A549 (cell line): ENCODE results near the gene RGS10. TPM values are rescaled to one million over a fixed set of nuclear protein-coding genes. Genes with fewer than 3 reads are reported as not detected.

Experiments used
- ATAC-seq, 2 experiments: fragments of 200-7000 bp in 1 of 2; fragments of >200 bp in 1 of 2; cut with Nextera tagmentation in 1 of 2; cut with Tn5 transposase in 1 of 2; 3 replicates each; pipeline versions ENCODE4 v1.8.0 to v1.9.1; 2018 to 2020; ENCODE audit warnings: mild to moderate bottlenecking in 1 of 2, moderate library complexity in 1 of 2
- CTCF ChIA-PET: fragments of 300-600 bp; sonication (Branson Sonifier 250); formaldehyde crosslinking; extraction: SDS; loops from one replicate; lab custom pipeline; 2021; ENCODE audit warnings: antibody characterized with exemption, inconsistent platforms; lab: Yijun Ruan, JAX
- POLR2A ChIA-PET: fragments of 350-600 bp; formaldehyde crosslinking; extraction: SDS; loops from one replicate; lab custom pipeline; 2021; ENCODE audit warnings: antibody characterized with exemption, inconsistent platforms; lab: Yijun Ruan, JAX
- DNase-seq, 2 experiments: peaks; one replicate each; pipeline versions ENCODE4 v3.0.0 to v3.0.0-alpha.2; 2011 to 2016; ENCODE audit warnings: low read depth in 1 of 2, low spot score in 1 of 2
- FAIRE-seq: peaks from 2 replicates; lab custom pipeline; 2011; peaks lifted over from hg19 to GRCh38; lab: Jason Lieb, UNC
- H3K27ac ChIP-seq, 2 experiments: fragments of >200 bp; sonication (Bioruptor Twin); formaldehyde crosslinking; 3 replicates each; pipeline ENCODE4 v1.5.1; 2016 to 2017
- H3K4me1 ChIP-seq: fragments of >200 bp; sonication (Bioruptor Twin); formaldehyde crosslinking; 3 replicates; pipeline ENCODE4 v1.6.1; 2016
- H3K4me2 ChIP-seq: fragments of >200 bp; sonication (Bioruptor Twin); formaldehyde crosslinking; 3 replicates; pipeline ENCODE4 v1.6.1; 2016
- H3K4me3 ChIP-seq: fragments of >200 bp; sonication (Bioruptor Twin); formaldehyde crosslinking; 3 replicates; pipeline ENCODE4 v1.5.1; 2016
- H3K9me3 ChIP-seq: fragments of >200 bp; sonication (Bioruptor Twin); formaldehyde crosslinking; 3 replicates; pipeline ENCODE4 v1.6.1; 2016
- ATOH8 ChIP-seq: fragments of 250-450 bp; sonication (Bioruptor Pico); IDR thresholded peaks from 2 replicates; pipeline ENCODE4 v1.5.0; 2020; ENCODE audit warnings: low read depth, mild to moderate bottlenecking, moderate library complexity
- BHLHE40 ChIP-seq: IDR thresholded peaks from 2 replicates; pipeline ENCODE4 v1.6.1; 2012; ENCODE audit warnings: low read depth, low read length, inconsistent platforms
- CBX8 ChIP-seq: fragments of 200-600 bp; sonication (generic); IDR thresholded peaks from 2 replicates; pipeline ENCODE4 v1.6.1; 2016
- CEBPB ChIP-seq, 2 experiments: fragments of >200 bp in 1 of 2; sonication (Bioruptor Twin) in 1 of 2; formaldehyde crosslinking in 1 of 2; IDR thresholded peaks; 2 replicates each; pipeline ENCODE4 v1.6.1; 2012 to 2016
- CHD2 ChIP-seq: fragments of 150-350 bp; IDR thresholded peaks from 2 replicates; pipeline ENCODE4 v1.6.1; 2014; ENCODE audit warnings: low read length; ENCODE audit not compliant: partially characterized antibody
- CHD4 ChIP-seq: fragments of 200-600 bp; sonication (generic); IDR thresholded peaks from 2 replicates; pipeline ENCODE4 v1.6.1; 2016; ENCODE audit warnings: antibody characterized with exemption, mild to moderate bottlenecking, borderline replicate concordance
- E2F6 ChIP-seq: IDR thresholded peaks from 2 replicates; pipeline ENCODE4 v1.6.1; 2012; ENCODE audit warnings: low read depth, borderline replicate concordance
- EHMT2 ChIP-seq: fragments of 200-600 bp; sonication (generic); IDR thresholded peaks from 2 replicates; pipeline ENCODE4 v1.6.1; 2016; ENCODE audit warnings: antibody characterized with exemption, low read depth, mild to moderate bottlenecking, moderate library complexity
- ELK1 ChIP-seq: fragments of 150-350 bp; IDR thresholded peaks from 2 replicates; pipeline ENCODE4 v1.6.1; 2014; ENCODE audit warnings: low read depth, mild to moderate bottlenecking, low read length
- ESRRA ChIP-seq: fragments of 150-350 bp; IDR thresholded peaks from 2 replicates; pipeline ENCODE4 v1.6.1; 2014; ENCODE audit warnings: mild to moderate bottlenecking, low read length, borderline replicate concordance
- FOSB ChIP-seq: fragments of 250-450 bp; sonication (Bioruptor Pico); IDR thresholded peaks from 2 replicates; pipeline ENCODE4 v1.5.0; 2020; ENCODE audit warnings: mild to moderate bottlenecking, moderate library complexity
- HOXB13 ChIP-seq: fragments of 250-450 bp; sonication (Bioruptor Pico); IDR thresholded peaks from 2 replicates; pipeline ENCODE4 v1.5.0; 2020; ENCODE audit warnings: low read depth, mild to moderate bottlenecking, moderate library complexity
- HOXB5 ChIP-seq: fragments of 250-450 bp; sonication (Bioruptor Pico); IDR thresholded peaks from 2 replicates; pipeline ENCODE4 v1.5.0; 2020; ENCODE audit warnings: mild to moderate bottlenecking, moderate library complexity
- JUNB ChIP-seq: fragments of >200 bp; sonication (Bioruptor Twin); formaldehyde crosslinking; IDR thresholded peaks from 2 replicates; pipeline ENCODE4 v1.6.1; 2016
- KDM1A ChIP-seq: fragments of 200-600 bp; sonication (generic); IDR thresholded peaks from 2 replicates; pipeline ENCODE4 v1.6.1; 2016; ENCODE audit warnings: low read depth, mild to moderate bottlenecking
- MAX ChIP-seq: IDR thresholded peaks from 2 replicates; pipeline ENCODE4 v1.6.1; 2012
- NFE2L2 ChIP-seq: fragments of 150-350 bp; conservative IDR thresholded peaks from 2 replicates; pipeline ENCODE4 v1.6.1; 2014; ENCODE audit warnings: low read length
- PHF8 ChIP-seq: fragments of 200-600 bp; sonication (generic); IDR thresholded peaks from 2 replicates; pipeline ENCODE4 v1.6.1; 2016; ENCODE audit warnings: low read depth, mild to moderate bottlenecking, antibody characterized with exemption, moderate library complexity, borderline replicate concordance
- POLR2A ChIP-seq: IDR thresholded peaks from 2 replicates; pipeline ENCODE4 v1.6.1; 2012; ENCODE audit warnings: mild to moderate bottlenecking, low read length
- RAD21 ChIP-seq, 2 experiments: fragments of >200 bp in 1 of 2; sonication (Bioruptor Twin) in 1 of 2; formaldehyde crosslinking in 1 of 2; IDR thresholded peaks in 1 of 2; conservative IDR thresholded peaks in 1 of 2; 2 replicates in 1 of 2; 3 replicates in 1 of 2; pipeline ENCODE4 v1.6.1; 2012 to 2018; ENCODE audit warnings: inconsistent platforms in 1 of 2
- SMC3 ChIP-seq: fragments of >200 bp; sonication (Bioruptor Twin); formaldehyde crosslinking; IDR thresholded peaks from 3 replicates; pipeline ENCODE4 v1.6.1; 2018; ENCODE audit warnings: inconsistent platforms
- SREBF2 ChIP-seq: fragments of 450-650 bp; IDR thresholded peaks from 2 replicates; pipeline ENCODE4 v1.6.1; 2014; ENCODE audit warnings: mild to moderate bottlenecking, moderate library complexity
- TFCP2L1 ChIP-seq: fragments of 250-450 bp; sonication (Bioruptor Pico); IDR thresholded peaks from 2 replicates; pipeline ENCODE4 v1.5.0; 2021; ENCODE audit warnings: mild to moderate bottlenecking
- TP53 ChIP-seq: fragments of 250-450 bp; sonication (Bioruptor Pico); IDR thresholded peaks from 2 replicates; pipeline ENCODE4 v1.5.0; 2021; ENCODE audit warnings: mild to moderate bottlenecking, moderate library complexity
- USF2 ChIP-seq: fragments of 450-650 bp; IDR thresholded peaks from 2 replicates; pipeline ENCODE4 v1.6.1; 2014; ENCODE audit warnings: antibody characterized with exemption
- ZC3H11A ChIP-seq: fragments of 450-650 bp; IDR thresholded peaks from 2 replicates; pipeline ENCODE4 v1.6.1; 2014; ENCODE audit warnings: antibody characterized with exemption, mild to moderate bottlenecking
- ZSCAN20 ChIP-seq: fragments of 250-450 bp; sonication (Bioruptor Pico); IDR thresholded peaks from 2 replicates; pipeline ENCODE4 v1.8.0; 2022; ENCODE audit warnings: mild to moderate bottlenecking, moderate library complexity
- WGBS: methylation state at CpG from one replicate; pipeline ENCODE4 v1.1.6; 2017; ENCODE audit errors: missing lambda C conversion rate; 5-methylcytosine and 5-hydroxymethylcytosine counted together
- polyA plus RNA-seq, 4 experiments: library from polyadenylated mRNA; depleted of rRNA in 3 of 4; stranded (reverse); fragments of >200 nt; fragmentation: RNase III in 1 of 4; extraction: RNeasy Plus Mini Kit Qiagen cat#74134 plus additional on column Dnase treatment in 1 of 4; gene quantifications; 2 replicates in 3 of 4; 3 replicates in 1 of 4; pipeline ENCODE4 v1.2.3, GENCODE V29; 2011 to 2017
- TF ChIP-seq, protein P1 (sequence below): fragments of 250-450 bp; sonication (Bioruptor Pico); IDR thresholded peaks from 2 replicates; pipeline ENCODE4 v1.5.0; 2021; ENCODE audit warnings: mild to moderate bottlenecking, moderate library complexity, borderline replicate concordance

The RGS10 gene
- polyA plus RNA-seq, 2 of the 4 experiments (the other 2 are of a cell fraction): 39.7 to 46.4 TPM

GRCh38 chr10:119488675-119489074 lies 53.8 kb downstream of the RGS10 start:
- no peak overlapping the region for H3K27ac ChIP-seq
- ATAC-seq: no peak
- no peak for FAIRE-seq
- peaks cover 13% of the 10 kb centered on the region for H3K4me1 ChIP-seq
- no peaks in the 10 kb centered on the region for H3K9me3 ChIP-seq
- DNase-seq: no peak
- H3K4me3 ChIP-seq: no peak overlapping the region
- H3K4me2 ChIP-seq: no peak overlapping the region
- CTCF ChIA-PET: interaction anchor here (0.7 to 11.1 kb wide), 11 partner anchors 9 to 294 kb away, joined by 3 to 107 read pairs (median 10); partner anchors contain the start of gene GRK5
- WGBS: 90% methylated on average over 7 of the region's 7 CpGs
- POLR2A ChIA-PET: no interaction called here
- TF ChIP-seq CEBPB (IDR thresholded peaks at IDR 0.05) (no peak), JUNB (no peak), POLR2A (no peak), ATOH8 (no peak), PHF8 (no peak), FOSB (CRISPR knock-in tag) (no peak), TFCP2L1 (CRISPR knock-in tag) (no peak), ZC3H11A (no peak), ZSCAN20 (no peak), SREBF2 (no peak), HOXB5 (CRISPR knock-in tag) (no peak), ESRRA (no peak), CHD2 (no peak), RAD21 (conservative IDR thresholded peaks at IDR 0.05 in 1 of 2, IDR thresholded peaks at IDR 0.05 in 1 of 2) (no peak), KDM1A (no peak), TP53 (CRISPR knock-in tag) (no peak)

- CTCF ChIA-PET: interaction anchor here (1.1 to 4.3 kb wide), 2 partner anchors 39 to 284 kb away, joined by 3 to 19 read pairs; no protein-coding TSS in a partner anchor
- H3K4me2 ChIP-seq: no peak overlapping the region
- H3K4me1 ChIP-seq: peaks cover 10% of the 10 kb centered on the region
- H3K4me3 ChIP-seq: no peak overlapping the region
- no peaks in the 10 kb centered on the region for H3K9me3 ChIP-seq
- FAIRE-seq: no peak
- WGBS: 83% methylated on average over 9 of the region's 9 CpGs
- POLR2A ChIA-PET: no interaction called here
- H3K27ac ChIP-seq: no peak overlapping the region
- ATAC-seq: no peak
- DNase-seq: no peak
- no peak for TF ChIP-seq CBX8
- TF ChIP-seq ZC3H11A: no peak
- TF ChIP-seq PHF8: no peak
- no peak for TF ChIP-seq EHMT2
- no peak for TF ChIP-seq BHLHE40
These were observed 58.7 kb downstream of the RGS10 start for GRCh38 chr10:119483839-119484238.

GRCh38 chr10:119483001-119483400 lies 59.5 kb downstream of the RGS10 start:
- POLR2A ChIA-PET: no interaction called here

More at GRCh38 chr10:119483001-119483400, 59.5 kb downstream of the RGS10 start:
- Histone ChIP-seq H3K4me1 (peaks cover 10% of the 10 kb centered on the region), H3K27ac (no peak overlapping the region), H3K4me3 (no peak overlapping the region), H3K9me3 (no peaks in the 10 kb centered on the region), H3K4me2 (no peak overlapping the region)
- DNase-seq (no peak), ATAC-seq (no peak), FAIRE-seq (no peak)
- TF ChIP-seq RAD21 (conservative IDR thresholded peaks at IDR 0.05 in 1 of 2, IDR thresholded peaks at IDR 0.05 in 1 of 2) (no peak), ELK1 (no peak), HOXB13 (CRISPR knock-in tag) (no peak), USF2 (no peak), MAX (no peak), NFE2L2 (no peak), SMC3 (no peak), ZSCAN20 (no peak), E2F6 (no peak), EHMT2 (no peak), CHD4 (no peak), KDM1A (no peak), CEBPB (IDR thresholded peaks at IDR 0.05) (no peak)
- TF ChIP-seq, protein P1, sequence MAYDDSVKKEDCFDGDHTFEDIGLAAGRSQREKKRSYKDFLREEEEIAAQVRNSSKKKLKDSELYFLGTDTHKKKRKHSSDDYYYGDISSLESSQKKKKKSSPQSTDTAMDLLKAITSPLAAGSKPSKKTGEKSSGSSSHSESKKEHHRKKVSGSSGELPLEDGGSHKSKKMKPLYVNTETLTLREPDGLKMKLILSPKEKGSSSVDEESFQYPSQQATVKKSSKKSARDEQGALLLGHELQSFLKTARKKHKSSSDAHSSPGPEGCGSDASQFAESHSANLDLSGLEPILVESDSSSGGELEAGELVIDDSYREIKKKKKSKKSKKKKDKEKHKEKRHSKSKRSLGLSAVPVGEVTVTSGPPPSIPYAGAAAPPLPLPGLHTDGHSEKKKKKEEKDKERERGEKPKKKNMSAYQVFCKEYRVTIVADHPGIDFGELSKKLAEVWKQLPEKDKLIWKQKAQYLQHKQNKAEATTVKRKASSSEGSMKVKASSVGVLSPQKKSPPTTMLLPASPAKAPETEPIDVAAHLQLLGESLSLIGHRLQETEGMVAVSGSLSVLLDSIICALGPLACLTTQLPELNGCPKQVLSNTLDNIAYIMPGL (CRISPR knock-in tag): no peak
- CTCF ChIA-PET: interaction anchor here (1.1 kb wide), 1 partner anchor 283 kb away, joined by 3 read pairs; no protein-coding TSS in a partner anchor
- WGBS: 87% methylated on average over 6 of the region's 6 CpGs
